ENCODE results near the gene CDK5. TPM values are rescaled to one million over a fixed set of nuclear protein-coding genes. Genes with fewer than 3 reads are reported as not detected.

The CDK5 gene
- total and polyA plus RNA-seq, 9 of the 15 experiments (the other 6 are each of a cell fraction or from before 2014, with no cell fraction given) = 3.2 to 38.0 (median 27.5) TPM

DNA sequence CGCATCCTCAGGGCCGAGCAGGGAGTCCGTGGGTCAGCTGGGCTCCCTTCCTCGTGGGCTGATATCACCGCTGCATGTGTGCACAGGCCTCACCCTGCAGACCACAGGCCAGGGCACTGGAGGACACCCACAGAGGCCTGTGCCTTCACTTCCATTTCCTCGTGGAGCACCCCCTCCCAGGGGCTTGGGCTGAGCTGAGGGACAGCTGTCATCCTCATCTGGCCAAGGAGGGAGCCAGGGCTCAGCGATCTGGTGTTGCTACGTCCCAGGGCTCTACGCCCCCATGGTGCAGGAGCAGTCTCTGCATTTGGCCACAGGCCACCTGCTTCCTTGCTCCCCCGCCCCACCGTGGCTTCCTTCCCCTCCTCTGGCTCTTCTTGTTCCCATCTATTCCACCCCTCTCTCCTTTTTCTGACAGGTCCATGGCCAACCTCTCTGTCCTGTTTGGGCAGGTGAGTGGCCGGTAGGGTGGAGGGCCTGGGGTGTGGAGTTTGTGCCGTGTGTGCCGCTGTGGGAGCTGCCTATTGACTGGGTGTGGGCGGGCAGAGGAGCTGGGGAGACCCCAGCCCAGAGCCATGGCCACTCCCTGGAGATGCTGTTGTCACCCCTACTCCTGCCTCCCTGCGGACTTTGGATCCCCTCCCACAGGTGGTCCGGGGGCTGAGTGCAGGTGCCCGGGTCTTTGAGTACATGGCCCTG is 17.7 kb downstream of the CDK5 start (continued):
- TF ChIP-seq, protein P1, sequence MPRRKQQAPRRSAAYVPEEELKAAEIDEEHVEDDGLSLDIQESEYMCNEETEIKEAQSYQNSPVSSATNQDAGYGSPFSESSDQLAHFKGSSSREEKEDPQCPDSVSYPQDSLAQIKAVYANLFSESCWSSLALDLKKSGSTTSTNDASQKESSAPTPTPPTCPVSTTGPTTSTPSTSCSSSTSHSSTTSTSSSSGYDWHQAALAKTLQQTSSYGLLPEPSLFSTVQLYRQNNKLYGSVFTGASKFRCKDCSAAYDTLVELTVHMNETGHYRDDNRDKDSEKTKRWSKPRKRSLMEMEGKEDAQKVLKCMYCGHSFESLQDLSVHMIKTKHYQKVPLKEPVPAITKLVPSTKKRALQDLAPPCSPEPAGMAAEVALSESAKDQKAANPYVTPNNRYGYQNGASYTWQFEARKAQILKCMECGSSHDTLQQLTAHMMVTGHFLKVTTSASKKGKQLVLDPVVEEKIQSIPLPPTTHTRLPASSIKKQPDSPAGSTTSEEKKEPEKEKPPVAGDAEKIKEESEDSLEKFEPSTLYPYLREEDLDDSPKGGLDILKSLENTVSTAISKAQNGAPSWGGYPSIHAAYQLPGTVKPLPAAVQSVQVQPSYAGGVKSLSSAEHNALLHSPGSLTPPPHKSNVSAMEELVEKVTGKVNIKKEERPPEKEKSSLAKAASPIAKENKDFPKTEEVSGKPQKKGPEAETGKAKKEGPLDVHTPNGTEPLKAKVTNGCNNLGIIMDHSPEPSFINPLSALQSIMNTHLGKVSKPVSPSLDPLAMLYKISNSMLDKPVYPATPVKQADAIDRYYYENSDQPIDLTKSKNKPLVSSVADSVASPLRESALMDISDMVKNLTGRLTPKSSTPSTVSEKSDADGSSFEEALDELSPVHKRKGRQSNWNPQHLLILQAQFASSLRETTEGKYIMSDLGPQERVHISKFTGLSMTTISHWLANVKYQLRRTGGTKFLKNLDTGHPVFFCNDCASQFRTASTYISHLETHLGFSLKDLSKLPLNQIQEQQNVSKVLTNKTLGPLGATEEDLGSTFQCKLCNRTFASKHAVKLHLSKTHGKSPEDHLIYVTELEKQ (CRISPR knock-in tag; IDR thresholded peaks at IDR 0.05) = no peak
- TF ChIP-seq FOXK2 (conservative IDR thresholded peaks at IDR 0.05 in 1 of 2, IDR thresholded peaks at IDR 0.05 in 1 of 2; ENCODE audit: low read depth in 2 of 2) = no peak
- TF ChIP-seq ZNF212 (CRISPR knock-in tag; IDR thresholded peaks at IDR 0.05) = no peak
- TF ChIP-seq ETS1 (conservative IDR thresholded peaks at IDR 0.05; ENCODE audit: control insufficient read depth, low read depth, low read length) = no peak
- no peak for TF ChIP-seq ZNF324 (CRISPR knock-in tag; IDR thresholded peaks at IDR 0.05)
- no peak for TF ChIP-seq ATF1 (CRISPR knock-in tag; IDR thresholded peaks at IDR 0.05)
- no peak; the same call in 1 of the 2 replicates for TF ChIP-seq ATF1 (tag; IDR thresholded peaks at IDR 0.05)
- peak in 1 of 2 experiments; percentile 11; a peak in 1 of 4 replicates for TF ChIP-seq FOXA3 (CRISPR knock-in tag; conservative IDR thresholded peaks at IDR 0.05 in 1 of 2, IDR thresholded peaks at IDR 0.05 in 1 of 2)
- TF ChIP-seq HSF4 (CRISPR knock-in tag; IDR thresholded peaks at IDR 0.05; ENCODE audit: borderline replicate concordance) = no peak
- no peak for TF ChIP-seq ZNF140 (CRISPR knock-in tag; IDR thresholded peaks at IDR 0.05)
- TF ChIP-seq FOXO4 (CRISPR knock-in tag; IDR thresholded peaks at IDR 0.05) = peak; percentile 40; the same call in 1 of the 2 replicates
- TF ChIP-seq, protein P2, sequence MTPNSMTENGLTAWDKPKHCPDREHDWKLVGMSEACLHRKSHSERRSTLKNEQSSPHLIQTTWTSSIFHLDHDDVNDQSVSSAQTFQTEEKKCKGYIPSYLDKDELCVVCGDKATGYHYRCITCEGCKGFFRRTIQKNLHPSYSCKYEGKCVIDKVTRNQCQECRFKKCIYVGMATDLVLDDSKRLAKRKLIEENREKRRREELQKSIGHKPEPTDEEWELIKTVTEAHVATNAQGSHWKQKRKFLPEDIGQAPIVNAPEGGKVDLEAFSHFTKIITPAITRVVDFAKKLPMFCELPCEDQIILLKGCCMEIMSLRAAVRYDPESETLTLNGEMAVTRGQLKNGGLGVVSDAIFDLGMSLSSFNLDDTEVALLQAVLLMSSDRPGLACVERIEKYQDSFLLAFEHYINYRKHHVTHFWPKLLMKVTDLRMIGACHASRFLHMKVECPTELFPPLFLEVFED (CRISPR knock-in tag; conservative IDR thresholded peaks at IDR 0.05) = no peak
- 0 out of 2 replicates have a peak, but pooled peaks have one; percentile 59 for TF ChIP-seq ETV5 (CRISPR knock-in tag; IDR thresholded peaks at IDR 0.05; ENCODE audit: low read depth)

Measured in K562 (cell line).